A673 (cell line): ENCODE results near the gene PNRC1. TPM values are rescaled to one million over a fixed set of nuclear protein-coding genes. Genes with fewer than 3 reads are reported as not detected.

ENCODE experiments used
- BruUV-seq: library from RNA; stranded (reverse); fragments of 400-500 nt; replicated peaks from 2 replicates; lab custom pipeline; 2021; lab: Mats Ljungman, UMichigan
- CTCF ChIA-PET: fragments of 300-600 bp; sonication (Branson Sonifier 250); formaldehyde crosslinking; loops from one replicate; lab custom pipeline; 2022; ENCODE audit warnings: antibody characterized with exemption; lab: Charles Lee
- POLR2A ChIA-PET: fragments of 300-600 bp; sonication (Branson Sonifier 250); formaldehyde crosslinking; loops from one replicate; lab custom pipeline; 2022; ENCODE audit warnings: antibody characterized with exemption; ENCODE audit not compliant: low non-redundant PET; lab: Charles Lee
- DNase-seq: peaks from one replicate; pipeline ENCODE4 v3.0.0-alpha.2; 2015; ENCODE audit warnings: low spot score
- H3K27ac ChIP-seq: fragments of 200-600 bp; sonication (generic); 2 replicates; pipeline ENCODE4 v1.5.1; 2016; ENCODE audit warnings: mixed run types, low read depth, mild to moderate bottlenecking, mixed read lengths, antibody characterized with exemption, low read length; ENCODE audit not compliant: poor library complexity, severe bottlenecking
- H3K27me3 ChIP-seq: fragments of 200-600 bp; sonication (generic); replicated peaks from 2 replicates; pipeline ENCODE4 v1.6.1; 2017; ENCODE audit warnings: mixed run types, low read depth, mild to moderate bottlenecking, mixed read lengths, antibody characterized with exemption, low read length; ENCODE audit not compliant: insufficient read depth, poor library complexity
- H3K36me3 ChIP-seq: fragments of 200-600 bp; sonication (generic); 2 replicates; pipeline ENCODE4 v1.6.1; 2016; ENCODE audit warnings: mixed run types, mild to moderate bottlenecking, mixed read lengths, antibody characterized with exemption, low read length; ENCODE audit not compliant: insufficient read depth, poor library complexity, severe bottlenecking
- H3K4me1 ChIP-seq: fragments of 200-600 bp; sonication (generic); 2 replicates; pipeline ENCODE4 v1.6.1; 2017; ENCODE audit warnings: mixed run types, mild to moderate bottlenecking, mixed read lengths, antibody characterized with exemption, low read length; ENCODE audit not compliant: insufficient read depth, poor library complexity, severe bottlenecking
- H3K4me3 ChIP-seq: fragments of 200-600 bp; sonication (generic); 2 replicates; pipeline ENCODE4 v1.5.1; 2016; ENCODE audit warnings: low read depth, mixed run types, mild to moderate bottlenecking, mixed read lengths, low read length; ENCODE audit not compliant: poor library complexity, severe bottlenecking
- H3K9me3 ChIP-seq: fragments of 200-600 bp; sonication (generic); 2 replicates; pipeline ENCODE4 v1.6.1; 2016; ENCODE audit warnings: mixed run types, low read depth, mild to moderate bottlenecking, mixed read lengths, antibody characterized with exemption, low read length; ENCODE audit not compliant: poor library complexity, severe bottlenecking
- CTCF ChIP-seq: fragments of 300-800, 200-600 bp; sonication (generic); conservative IDR thresholded peaks from 2 replicates; pipeline ENCODE4 v1.5.1; 2017; ENCODE audit warnings: low read depth, mild to moderate bottlenecking, antibody characterized with exemption, low read length, moderate library complexity, mixed read lengths
- EZH2 ChIP-seq: fragments of 200-600 bp; sonication (generic); IDR thresholded peaks from 2 replicates; pipeline ENCODE4 v1.6.1; 2017; ENCODE audit warnings: borderline replicate concordance, low read depth, mild to moderate bottlenecking, mixed read lengths, antibody characterized with exemption, low read length; ENCODE audit not compliant: poor library complexity, severe bottlenecking
- intact Hi-C: fragments of 100-400 bp; cut with micrococcal nuclease; formaldehyde crosslinking; loops from one replicate; pipeline ENCODE4 v1.10.0; 2022; ENCODE audit not compliant: unreplicated experiment
- total RNA-seq: library from RNA; stranded (reverse); gene quantifications from 2 replicates; pipeline ENCODE4 v1.2.3, GENCODE V29; 2021

Gene PNRC1
- total RNA-seq, 1 experiment from 2014 or later = 26.4 TPM

GRCh38 chr6:89067796-89068195, 12.8 kb upstream of the PNRC1 start:
- no TSS peak for BruUV-seq
- ChIA-PET CTCF (no interaction called here), POLR2A (no interaction called here)
- Histone ChIP-seq H3K27me3 (no peaks in the 10 kb centered on the region), H3K27ac (no peak overlapping the region), H3K9me3 (no peaks in the 10 kb centered on the region), H3K4me3 (no peak overlapping the region), H3K4me1 (no peaks in the 10 kb centered on the region), H3K36me3 (no peaks in the 10 kb centered on the region)
- intact Hi-C loops = no loop called here
- DNase-seq = no peak
- TF ChIP-seq CTCF (no peak), EZH2 (no peak)

DNA sequence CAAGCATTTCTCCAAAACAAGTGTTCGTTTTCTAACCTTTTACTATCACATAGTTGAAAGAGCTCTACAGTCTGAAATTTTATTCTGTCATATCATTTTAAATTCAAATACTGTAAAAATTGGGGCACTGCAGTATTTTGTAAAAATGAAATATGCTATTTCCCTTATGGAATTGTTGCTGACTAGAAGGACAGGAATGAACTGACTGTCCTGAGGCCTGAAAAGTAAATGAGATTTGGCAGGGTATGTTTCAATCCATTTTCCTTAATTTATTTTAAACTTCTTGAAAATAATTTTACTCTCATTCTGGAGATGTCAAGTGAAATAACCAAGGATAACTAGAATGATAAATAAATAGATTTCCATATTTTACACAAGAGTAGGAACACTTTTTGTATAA, 11.9 kb upstream of the PNRC1 start:
- Histone ChIP-seq H3K27me3 (no peaks in the 10 kb centered on the region), H3K4me3 (no peak overlapping the region), H3K36me3 (no peaks in the 10 kb centered on the region), H3K9me3 (no peaks in the 10 kb centered on the region), H3K27ac (no peak overlapping the region), H3K4me1 (no peaks in the 10 kb centered on the region)
- intact Hi-C loops = no loop called here
- no peak for DNase-seq
- ChIA-PET POLR2A (no interaction called here), CTCF (no interaction called here)
- TF ChIP-seq CTCF = no peak
- no peak for TF ChIP-seq EZH2
- no TSS peak for BruUV-seq

DNA sequence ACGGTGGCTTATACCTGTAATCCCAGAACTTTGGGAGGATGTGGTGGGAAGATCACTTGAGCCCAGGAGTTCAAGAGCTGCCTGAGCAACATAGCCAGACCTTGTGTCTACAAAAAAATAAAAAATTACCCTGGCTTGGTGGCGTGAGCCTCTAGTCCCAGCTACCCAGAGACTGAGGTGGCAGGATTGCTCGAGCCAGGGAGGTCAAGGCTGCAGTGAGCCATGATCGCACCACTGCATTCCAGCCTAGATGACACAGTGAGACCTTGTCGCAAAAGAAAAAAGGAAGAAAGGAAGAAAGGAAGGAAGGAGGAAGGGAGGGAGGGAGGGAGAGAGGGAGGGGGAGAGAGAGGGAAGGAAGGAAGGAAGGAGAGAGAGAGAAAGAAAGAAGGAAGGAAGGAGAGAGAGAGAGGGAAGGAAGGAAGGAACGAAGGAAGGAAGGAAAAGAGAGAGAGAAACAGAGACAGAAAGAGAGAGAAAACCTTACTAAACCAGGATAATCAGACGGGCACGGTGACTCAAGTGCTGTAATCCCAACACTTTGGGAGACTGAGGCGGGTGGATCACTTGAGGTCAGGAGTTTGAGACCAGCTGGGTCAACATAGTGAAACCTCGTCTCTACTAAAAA, 10.9 kb upstream of the PNRC1 start:
- POLR2A ChIA-PET = no interaction called here
- no peak for TF ChIP-seq CTCF
- TF ChIP-seq EZH2 = no peak
- intact Hi-C loops = no loop called here

More for the DNA sequence above, 10.9 kb upstream of the PNRC1 start:
- no peaks in the 10 kb centered on the region for H3K36me3 ChIP-seq
- BruUV-seq = no TSS peak
- CTCF ChIA-PET = no interaction called here
- DNase-seq = no peak
- H3K9me3 ChIP-seq = no peaks in the 10 kb centered on the region
- no peaks in the 10 kb centered on the region for H3K4me1 ChIP-seq
- no peaks in the 10 kb centered on the region for H3K27me3 ChIP-seq
- no peak overlapping the region for H3K4me3 ChIP-seq
- no peak overlapping the region for H3K27ac ChIP-seq
